SJCRH30 (cell line): ENCODE results near the gene SUMF1. TPM values are rescaled to one million over a fixed set of nuclear protein-coding genes. Genes with fewer than 3 reads are reported as not detected.

Experiments
- DNase-seq, 2 experiments: peaks; one replicate each; pipeline ENCODE4 v3.0.0-alpha.2; 2015 to 2020
- H3K27ac ChIP-seq: fragments of 250-450 bp; sonication (Bioruptor Pico); 2 replicates; pipeline ENCODE4 v1.5.1; 2020; ENCODE audit warnings: mild to moderate bottlenecking, moderate library complexity
- H3K27me3 ChIP-seq: fragments of 250-450 bp; sonication (Bioruptor Pico); 2 replicates; pipeline ENCODE4 v1.5.1; 2020; ENCODE audit warnings: mild to moderate bottlenecking, moderate library complexity
- H3K36me3 ChIP-seq: fragments of 250-450 bp; sonication (Bioruptor Pico); 2 replicates; pipeline ENCODE4 v1.5.1; 2020; ENCODE audit warnings: mild to moderate bottlenecking, moderate library complexity
- H3K4me1 ChIP-seq: fragments of 250-450 bp; sonication (Bioruptor Pico); 2 replicates; pipeline ENCODE4 v1.5.1; 2020; ENCODE audit warnings: mild to moderate bottlenecking, moderate library complexity
- H3K4me3 ChIP-seq: fragments of 250-450 bp; sonication (Bioruptor Pico); 2 replicates; pipeline ENCODE4 v1.5.1; 2020; ENCODE audit warnings: mild to moderate bottlenecking, moderate library complexity
- H3K9me3 ChIP-seq: fragments of 250-450 bp; sonication (Bioruptor Pico); replicated peaks from 2 replicates; pipeline ENCODE4 v1.5.1; 2020; ENCODE audit warnings: mild to moderate bottlenecking, moderate library complexity
- total RNA-seq: library from RNA; depleted of rRNA; stranded (reverse); fragments of >200 nt; shearing (Covaris generic); gene quantifications from 2 replicates; pipeline ENCODE4 v1.2.3, GENCODE V29; 2014

Gene SUMF1
- total RNA-seq, 1 experiment from 2014 or later, result 11.6 TPM

DNA sequence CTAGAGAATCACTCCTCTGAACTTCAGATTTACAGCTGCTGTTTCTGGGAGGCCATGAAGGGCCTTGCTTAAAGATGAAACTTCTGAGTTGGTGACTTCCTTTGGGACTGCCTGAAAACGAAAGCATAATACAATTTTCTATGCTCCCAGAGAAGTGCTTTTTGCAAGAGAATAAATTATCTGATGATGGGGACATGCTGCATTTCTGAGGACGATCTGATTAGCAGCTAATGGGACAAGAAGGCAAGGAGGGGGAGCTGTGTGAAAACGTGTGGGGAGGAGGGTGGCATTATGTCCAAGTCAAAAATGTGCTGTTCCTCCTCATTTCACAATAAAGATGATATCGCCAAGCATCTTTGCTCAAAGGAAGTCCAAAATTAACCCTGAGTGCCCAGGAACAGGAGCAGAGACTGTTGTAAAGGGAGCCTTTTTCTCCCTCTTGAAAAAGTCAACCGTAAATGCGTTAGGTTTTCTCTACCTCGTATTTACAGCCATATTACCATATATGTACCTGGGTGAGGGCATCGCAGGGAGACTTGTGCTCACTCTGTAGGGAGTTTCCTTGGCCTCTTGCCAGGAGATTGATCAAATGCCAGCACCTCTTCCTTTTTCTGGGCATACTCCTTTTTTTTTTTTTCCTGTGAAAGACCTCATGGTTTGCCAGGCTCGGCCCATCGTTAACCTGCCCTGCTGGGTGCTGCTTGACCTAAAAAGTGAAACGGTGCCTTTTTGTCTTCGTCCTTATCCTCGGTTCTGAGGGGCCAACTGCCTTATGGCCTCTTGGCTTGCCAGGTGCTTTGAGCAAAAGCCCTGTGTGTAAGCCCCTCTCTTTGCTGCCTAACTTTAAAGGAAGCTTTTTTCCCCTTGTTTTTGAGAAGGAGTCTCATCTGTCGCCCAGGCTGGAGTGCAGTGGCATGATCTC lies 37.5 kb upstream of the SUMF1 start:
- H3K4me3 ChIP-seq, result no peak overlapping the region
- H3K27me3 ChIP-seq, result no peaks in the 10 kb centered on the region
- no peaks in the 10 kb centered on the region for H3K9me3 ChIP-seq
- no peaks in the 10 kb centered on the region for H3K36me3 ChIP-seq
- H3K4me1 ChIP-seq, result no peaks in the 10 kb centered on the region
- no peak overlapping the region for H3K27ac ChIP-seq
- peak in 1 of 2 experiments; percentile 4 for DNase-seq

DNA sequence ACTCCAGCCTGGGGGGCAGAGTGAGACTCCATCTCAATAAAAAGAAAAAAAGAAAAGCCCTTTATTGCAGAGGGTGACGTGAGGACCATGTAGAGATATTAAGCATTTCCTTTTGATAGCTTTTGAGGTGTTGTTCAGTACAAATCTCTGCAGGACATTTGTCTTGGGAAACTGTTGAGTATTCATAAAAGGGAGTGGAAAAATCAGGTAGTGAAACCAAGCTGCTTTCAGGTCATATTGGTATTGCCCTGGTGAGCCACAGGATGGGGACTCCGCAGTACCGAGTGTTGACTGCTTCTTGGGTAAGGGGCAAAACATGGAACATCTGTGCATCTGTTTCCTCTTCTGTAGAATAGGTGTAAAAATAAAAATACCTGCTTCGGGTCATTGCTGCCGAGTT lies 36.0 kb upstream of the SUMF1 start:
- Histone ChIP-seq H3K27me3 (no peaks in the 10 kb centered on the region), H3K9me3 (no peaks in the 10 kb centered on the region), H3K4me1 (no peaks in the 10 kb centered on the region), H3K36me3 (no peaks in the 10 kb centered on the region), H3K27ac (no peak overlapping the region), H3K4me3 (no peak overlapping the region)
- DNase-seq, result no peak

DNA sequence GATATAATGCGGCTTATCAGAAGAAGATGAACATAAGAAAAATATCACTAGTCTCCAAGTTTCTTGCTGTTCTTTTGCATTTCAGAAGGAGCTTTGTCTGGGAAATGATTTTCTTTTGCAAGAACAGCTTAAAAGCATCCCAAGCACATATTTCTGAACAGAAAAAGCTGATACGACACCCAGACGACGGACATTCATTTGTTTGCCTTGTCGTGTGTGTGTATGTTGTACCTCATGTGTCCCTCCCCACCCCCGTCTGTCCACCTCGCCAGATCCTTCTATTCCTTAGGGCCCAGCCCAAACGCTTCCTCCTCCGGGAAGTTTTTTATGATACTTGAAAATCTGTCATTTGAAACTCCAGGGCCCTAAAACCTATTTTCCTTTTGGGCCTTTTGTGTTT lies 34.9 kb upstream of the SUMF1 start:
- Histone ChIP-seq H3K4me1 (no peaks in the 10 kb centered on the region), H3K27me3 (no peaks in the 10 kb centered on the region), H3K9me3 (no peaks in the 10 kb centered on the region), H3K4me3 (no peak overlapping the region), H3K36me3 (no peaks in the 10 kb centered on the region), H3K27ac (no peak overlapping the region)
- no peak for DNase-seq

DNA sequence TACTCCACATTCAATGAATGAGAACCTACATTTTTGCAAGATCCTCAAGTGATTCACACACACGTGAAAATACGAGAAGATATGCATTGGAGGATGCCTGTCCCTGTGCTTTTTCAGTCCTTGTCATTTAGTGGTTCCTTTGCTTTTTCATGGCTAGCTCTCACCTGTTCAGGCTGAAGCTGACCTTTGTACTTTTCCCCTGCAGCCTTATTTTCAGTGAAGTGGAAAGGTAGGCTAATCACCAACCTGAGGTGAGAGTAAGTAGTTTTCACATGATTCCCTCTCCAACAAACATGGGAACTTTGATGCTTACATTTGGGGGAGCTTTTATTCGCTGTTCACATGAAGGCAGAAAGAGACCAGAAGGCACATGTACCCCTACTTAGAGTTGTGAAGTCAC lies 34.4 kb upstream of the SUMF1 start:
- H3K27ac ChIP-seq, result no peak overlapping the region
- no peaks in the 10 kb centered on the region for H3K27me3 ChIP-seq
- H3K4me1 ChIP-seq, result no peaks in the 10 kb centered on the region
- no peaks in the 10 kb centered on the region for H3K9me3 ChIP-seq
- H3K4me3 ChIP-seq, result no peak overlapping the region
- H3K36me3 ChIP-seq, result no peaks in the 10 kb centered on the region
- DNase-seq, result no peak

DNA sequence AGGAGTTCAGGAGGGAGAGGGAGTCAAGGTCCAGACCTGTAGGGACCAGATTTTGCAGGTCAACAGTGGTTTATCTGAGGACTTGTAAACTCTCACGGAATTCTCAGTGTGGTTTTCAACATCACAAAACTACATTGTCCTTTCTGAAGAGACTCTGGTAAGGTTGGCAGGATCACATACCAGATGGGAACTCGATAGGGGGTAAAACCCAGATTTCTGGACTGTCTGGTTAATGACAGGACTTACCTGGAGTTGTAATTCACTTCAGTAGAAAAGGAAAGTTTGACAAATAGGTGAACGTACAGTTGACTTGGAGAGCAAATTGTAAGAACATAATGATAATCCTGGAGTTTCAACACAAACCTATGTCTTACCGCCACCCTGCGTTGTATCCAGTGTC lies 31.4 kb upstream of the SUMF1 start:
- Histone ChIP-seq H3K9me3 (no peaks in the 10 kb centered on the region), H3K4me3 (no peak overlapping the region), H3K4me1 (no peaks in the 10 kb centered on the region), H3K27me3 (no peaks in the 10 kb centered on the region), H3K27ac (no peak overlapping the region), H3K36me3 (no peaks in the 10 kb centered on the region)
- no peak for DNase-seq

DNA sequence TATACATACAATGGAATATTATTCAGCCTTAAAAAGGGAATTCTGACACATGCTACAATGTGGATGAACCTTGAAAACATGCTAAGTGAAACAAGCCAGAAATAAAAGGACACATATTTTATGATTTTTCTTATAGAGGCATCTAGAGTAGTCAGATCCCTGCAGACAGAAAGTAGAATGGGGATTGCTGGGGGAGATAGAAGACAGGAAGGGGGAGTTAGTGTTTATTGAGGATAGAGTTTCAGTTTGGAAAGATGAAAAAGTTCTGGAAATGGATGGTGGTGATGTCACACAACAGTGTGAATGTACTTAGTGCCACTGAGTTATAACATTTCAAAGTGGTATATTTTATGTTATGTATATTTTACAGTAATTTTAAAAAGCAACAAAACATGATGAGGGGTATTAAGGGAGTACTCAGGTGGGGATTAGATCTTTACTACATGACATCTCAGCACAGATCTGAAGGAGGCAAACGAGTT lies 30.8 kb upstream of the SUMF1 start:
- Histone ChIP-seq H3K36me3 (no peaks in the 10 kb centered on the region), H3K9me3 (no peaks in the 10 kb centered on the region), H3K27ac (no peak overlapping the region), H3K4me3 (no peak overlapping the region), H3K4me1 (no peaks in the 10 kb centered on the region), H3K27me3 (no peaks in the 10 kb centered on the region)
- DNase-seq, result no peak

DNA sequence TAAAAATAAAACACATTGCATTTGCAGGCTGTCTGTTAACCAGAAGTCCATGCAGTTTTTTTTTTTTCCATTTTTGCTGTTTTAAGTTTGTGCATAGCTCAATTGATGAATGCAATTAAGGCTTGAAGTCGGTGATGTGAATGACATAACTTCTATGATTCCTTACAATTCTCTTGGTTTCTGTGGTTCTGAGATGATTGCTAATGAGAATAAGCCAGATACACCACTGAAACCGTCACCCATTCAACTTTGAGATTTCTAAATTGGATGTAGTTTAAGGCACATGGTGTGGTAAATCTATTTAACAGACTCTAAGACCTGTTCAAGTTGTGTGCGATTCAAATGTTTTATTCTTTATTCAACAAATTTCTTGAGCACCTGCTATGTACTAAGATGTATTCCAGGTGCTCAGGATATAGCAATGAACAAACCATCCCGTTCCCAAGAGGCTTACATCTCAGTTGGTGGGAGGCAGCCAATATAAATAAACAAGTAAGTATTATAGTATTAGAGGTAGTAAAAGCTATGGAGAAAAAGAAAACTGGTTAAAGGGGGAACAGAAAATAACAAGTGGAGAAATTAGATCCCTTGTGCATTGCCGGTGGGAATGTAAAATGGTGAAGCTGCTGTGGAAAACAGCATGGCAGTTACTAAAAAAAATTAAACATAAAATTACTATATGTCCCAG lies 30.1 kb upstream of the SUMF1 start:
- Histone ChIP-seq H3K9me3 (no peaks in the 10 kb centered on the region), H3K4me1 (no peaks in the 10 kb centered on the region), H3K27me3 (no peaks in the 10 kb centered on the region), H3K27ac (no peak overlapping the region), H3K36me3 (no peaks in the 10 kb centered on the region), H3K4me3 (no peak overlapping the region)
- DNase-seq, result no peak

DNA sequence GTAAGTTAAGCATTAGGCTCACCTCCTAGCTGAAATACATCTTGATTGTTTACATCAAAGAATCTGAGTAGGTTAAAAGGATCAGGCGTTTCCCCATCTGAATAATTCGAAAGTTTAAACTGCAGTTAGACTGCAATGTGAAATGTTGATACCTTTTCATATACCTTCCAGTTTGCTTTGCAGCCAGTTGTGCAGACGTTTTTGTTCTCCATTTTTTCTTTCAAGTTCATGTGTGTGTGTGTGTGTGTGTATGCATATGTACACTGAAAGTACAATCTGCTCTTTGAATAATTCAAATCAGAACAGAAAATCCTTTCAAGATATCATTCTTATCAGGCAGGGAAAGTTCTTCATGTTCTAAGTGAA lies 29.0 kb upstream of the SUMF1 start:
- Histone ChIP-seq H3K4me1 (no peaks in the 10 kb centered on the region), H3K9me3 (no peaks in the 10 kb centered on the region), H3K36me3 (no peaks in the 10 kb centered on the region), H3K27me3 (no peaks in the 10 kb centered on the region), H3K27ac (no peak overlapping the region), H3K4me3 (no peak overlapping the region)
- no peak for DNase-seq

DNA sequence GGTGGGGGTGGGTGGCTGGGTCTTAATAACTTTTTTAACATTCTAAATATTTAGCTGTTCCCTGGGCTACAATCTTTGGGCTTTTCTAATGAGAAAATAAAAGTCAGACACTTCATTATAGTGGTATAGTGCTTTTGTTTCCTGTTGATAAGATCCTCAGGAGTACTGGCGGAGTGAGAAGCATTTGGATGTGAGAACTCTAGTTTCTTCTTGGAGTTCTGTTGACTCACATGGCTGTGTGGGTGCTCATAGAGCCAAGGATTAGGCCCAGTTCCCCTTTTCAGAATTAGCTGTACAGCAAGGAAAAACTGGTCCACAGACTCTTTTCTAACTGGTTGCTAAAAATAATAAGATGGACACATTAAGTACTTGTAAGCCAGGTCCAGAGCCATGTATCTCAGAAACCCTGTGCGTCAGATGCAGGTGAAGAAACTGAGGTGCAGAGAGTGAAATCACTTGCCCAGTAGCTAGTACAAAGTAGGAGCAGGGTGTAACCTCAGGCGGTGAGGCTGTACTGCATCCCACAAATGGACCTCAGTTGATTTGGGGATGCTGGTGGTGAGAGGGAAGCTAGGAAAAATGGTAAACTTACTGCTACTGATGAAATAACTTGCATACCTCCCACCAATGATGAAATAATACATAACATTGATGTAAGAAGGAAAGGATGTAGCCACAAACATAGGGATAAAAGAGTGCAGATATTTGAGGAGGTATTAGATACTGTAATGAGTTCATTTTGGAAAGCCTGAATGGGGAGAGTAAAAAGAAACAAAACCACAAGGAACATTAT lies 28.4 kb upstream of the SUMF1 start:
- Histone ChIP-seq H3K27ac (no peak overlapping the region), H3K4me1 (no peaks in the 10 kb centered on the region), H3K27me3 (no peaks in the 10 kb centered on the region), H3K36me3 (no peaks in the 10 kb centered on the region), H3K9me3 (no peaks in the 10 kb centered on the region), H3K4me3 (no peak overlapping the region)
- DNase-seq, result no peak

DNA sequence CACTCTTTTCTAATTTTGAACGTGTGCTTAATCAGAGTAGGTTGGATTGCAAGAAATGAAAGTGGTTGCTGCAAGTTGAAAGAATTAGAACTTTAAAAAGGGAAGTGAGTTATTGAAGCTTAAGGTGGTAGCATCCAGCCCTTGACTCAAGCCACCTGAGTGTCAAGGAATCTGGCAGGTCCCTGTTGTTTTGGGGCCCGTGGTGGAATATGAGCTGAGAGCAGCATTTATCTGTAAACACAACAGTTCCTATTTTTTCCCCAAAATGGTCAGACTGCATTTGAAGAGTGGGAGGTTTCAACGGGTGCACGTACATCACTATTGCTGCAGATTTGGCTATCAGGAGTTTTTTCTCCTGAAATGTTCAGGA lies 27.8 kb upstream of the SUMF1 start:
- Histone ChIP-seq H3K4me1 (no peaks in the 10 kb centered on the region), H3K9me3 (no peaks in the 10 kb centered on the region), H3K4me3 (no peak overlapping the region), H3K27ac (no peak overlapping the region), H3K27me3 (no peaks in the 10 kb centered on the region), H3K36me3 (no peaks in the 10 kb centered on the region)
- DNase-seq, result no peak

DNA sequence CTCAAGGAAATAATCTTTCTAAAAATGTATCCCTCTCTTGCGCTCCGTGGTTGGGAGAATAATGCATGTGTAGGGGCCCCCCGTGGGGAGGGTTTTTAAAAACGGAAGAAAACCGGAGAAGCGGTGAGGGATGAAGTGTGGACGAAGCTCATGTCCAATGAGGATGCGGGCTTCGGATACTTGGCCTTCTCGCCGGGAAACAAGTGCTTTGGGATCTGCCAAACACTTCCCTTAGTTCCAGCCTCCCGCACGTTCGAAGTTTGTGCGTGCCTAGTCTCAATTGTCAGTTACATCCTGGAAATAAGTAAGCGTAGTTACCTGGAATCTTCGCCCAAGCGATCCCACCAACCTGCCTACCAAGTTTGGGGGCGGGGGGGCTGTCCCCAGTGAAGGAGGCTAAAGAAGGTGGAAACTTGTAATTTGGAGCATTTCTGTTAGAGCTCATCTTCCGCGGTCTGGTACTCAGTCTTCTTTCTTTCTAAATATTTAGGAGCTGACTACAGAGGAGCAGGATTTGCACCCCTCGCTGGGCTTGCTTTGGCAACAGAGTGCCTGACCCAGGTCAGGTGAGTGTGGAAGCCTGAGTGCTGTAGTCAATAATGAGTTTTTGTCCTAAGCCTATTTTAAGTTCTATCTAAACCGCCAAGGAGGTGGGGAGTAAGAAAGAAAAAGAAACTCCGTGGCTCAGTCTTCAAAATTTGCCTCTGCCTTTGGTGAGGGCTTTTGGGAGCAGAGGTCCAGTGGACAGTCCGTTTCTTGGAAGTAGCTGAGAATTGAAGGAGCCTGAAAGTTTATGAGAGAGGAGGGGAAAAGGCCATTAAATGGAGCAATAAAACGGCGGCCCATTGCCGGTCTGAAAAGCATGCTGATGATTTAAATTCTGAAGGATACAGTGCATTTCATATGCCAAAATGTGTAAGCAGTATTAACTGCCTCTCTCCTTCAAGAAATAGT lies 27.1 kb upstream of the SUMF1 start:
- H3K27ac ChIP-seq, result no peak overlapping the region
- no peaks in the 10 kb centered on the region for H3K27me3 ChIP-seq
- peak overlapping the region; percentile 76 for H3K4me3 ChIP-seq
- no peaks in the 10 kb centered on the region for H3K36me3 ChIP-seq
- no peaks in the 10 kb centered on the region for H3K4me1 ChIP-seq
- peak; percentile 15 to 49 for DNase-seq
- no peaks in the 10 kb centered on the region for H3K9me3 ChIP-seq

DNA sequence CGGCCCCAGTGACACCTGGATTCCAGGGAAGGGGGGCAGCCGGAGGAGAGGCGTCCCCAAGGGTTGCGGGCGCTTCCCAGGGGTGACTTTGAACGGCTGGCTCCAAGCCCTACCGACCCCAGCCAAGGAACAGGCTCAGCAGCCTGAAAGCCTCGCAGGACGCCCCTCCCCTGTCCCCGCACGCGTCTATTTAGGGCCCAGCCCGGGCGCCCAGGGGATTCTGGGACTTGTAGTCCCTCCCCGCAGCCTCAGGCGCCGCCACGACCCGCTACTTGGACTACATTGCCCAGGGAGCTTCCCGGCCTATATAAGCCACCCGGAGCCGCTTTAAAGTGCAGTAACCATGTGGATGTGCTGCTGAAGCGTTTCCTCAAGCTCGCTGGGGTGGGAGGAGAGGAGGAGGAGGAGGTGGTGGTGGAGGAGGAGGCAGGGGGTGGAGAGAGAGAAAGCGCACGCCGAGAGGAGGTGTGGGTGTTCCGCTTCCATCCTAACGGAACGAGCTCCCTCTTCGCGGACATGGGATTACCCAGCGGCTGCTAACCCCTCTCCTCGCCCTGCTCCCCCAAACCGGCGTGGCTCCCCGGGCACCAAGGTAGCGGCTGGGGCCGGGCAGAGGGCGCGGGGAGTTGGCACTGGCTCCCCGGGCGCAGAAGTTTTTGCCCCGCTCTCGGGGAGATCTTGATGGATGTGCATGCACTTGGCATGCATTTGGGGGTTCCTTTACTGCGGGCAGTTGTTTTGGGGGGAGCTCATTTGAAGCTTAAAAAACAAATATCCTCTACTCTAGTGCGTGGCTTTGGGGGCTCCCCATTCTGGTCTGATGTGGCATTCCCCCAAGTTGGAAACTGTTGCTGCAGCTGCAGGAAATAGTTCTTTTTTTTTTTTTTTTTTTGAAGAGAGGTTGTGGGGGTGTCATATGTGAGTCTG lies 26.2 kb upstream of the SUMF1 start, which contains the start of gene ITPR1:
ITPR1 (plus strand) TSS at position 335 of the 927 bp plus-strand sequence. CDS start 23,144 bp downstream, outside the sequence.
- H3K4me1 ChIP-seq, result no peaks in the 10 kb centered on the region
- H3K27me3 ChIP-seq, result no peaks in the 10 kb centered on the region
- H3K27ac ChIP-seq, result peak within 1 kb of the TSS; percentile 49
- H3K36me3 ChIP-seq, result no peaks in the 10 kb centered on the region
- peak within 1 kb of the TSS; percentile 76 for H3K4me3 ChIP-seq
- H3K9me3 ChIP-seq, result no peaks in the 10 kb centered on the region
- peak; percentile 99 for DNase-seq
